OCI-LY3 (cell line): ENCODE measurements around the gene PTGER4.

Experiments
- H2AFZ ChIP-seq: fragments of 200-600, 300-600 bp; shearing (Covaris generic); 2 replicates; pipeline ENCODE4 v1.6.0; 2014; ENCODE audit warnings: antibody characterized with exemption, low read depth, low read length
- H3K27ac ChIP-seq: fragments of 200-600, 300-600 bp; sonication (generic); 2 replicates; pipeline ENCODE4 v1.5.1; 2014; ENCODE audit warnings: mild to moderate bottlenecking, low read length, moderate library complexity, mixed read lengths
- H3K27me3 ChIP-seq: fragments of 200-600, 300-600 bp; sonication (generic); 2 replicates; pipeline ENCODE4 v1.6.1; 2014; ENCODE audit warnings: low read depth, low read length, mixed read lengths
- H3K36me3 ChIP-seq: fragments of 200-600, 300-600 bp; sonication (generic); replicated peaks from 2 replicates; pipeline ENCODE3; 2014; ENCODE audit warnings: low read depth, low read length, mixed read lengths
- H3K4me1 ChIP-seq: fragments of 300-600, 200-600 bp; sonication (generic); 2 replicates; pipeline ENCODE4 v1.6.1; 2014; ENCODE audit warnings: low read length, mixed read lengths
- H3K4me2 ChIP-seq: fragments of 200-600, 300-600 bp; sonication (generic); 2 replicates; pipeline ENCODE4 v1.6.1; 2014; ENCODE audit warnings: low read length, mixed read lengths
- H3K4me3 ChIP-seq: fragments of 300-600, 200-600 bp; sonication (generic); 2 replicates; pipeline ENCODE4 v1.5.1; 2014; ENCODE audit warnings: antibody characterized with exemption, mild to moderate bottlenecking, low read length, moderate library complexity
- H3K79me2 ChIP-seq: fragments of 300-600, 200-600 bp; shearing (Covaris generic); 2 replicates; pipeline ENCODE4 v1.6.1; 2014; ENCODE audit warnings: mild to moderate bottlenecking, low read length, mixed read lengths
- H3K9ac ChIP-seq: fragments of 300-600, 200-600 bp; shearing (Covaris generic); 2 replicates; pipeline ENCODE4 v1.6.0; 2014; ENCODE audit warnings: mild to moderate bottlenecking, low read length, moderate library complexity
- H3K9me3 ChIP-seq: fragments of 200-600, 300-600 bp; shearing (Covaris generic); 2 replicates; pipeline ENCODE4 v1.6.1; 2014; ENCODE audit warnings: low read length, mixed read lengths; ENCODE audit not compliant: insufficient read depth
- H4K20me1 ChIP-seq: fragments of 200-600, 300-600 bp; sonication (generic); 2 replicates; pipeline ENCODE4 v1.6.1; 2016; ENCODE audit warnings: low read length, mixed read lengths; ENCODE audit not compliant: insufficient read depth
- CTCF ChIP-seq: fragments of 200-600, 300-600 bp; sonication (generic); IDR thresholded peaks from 2 replicates; pipeline ENCODE4 v1.5.1; 2014; ENCODE audit warnings: antibody characterized with exemption, low read length, low read depth
- EZH2phosphoT487 ChIP-seq: fragments of 200-600 bp; shearing (Covaris generic); IDR thresholded peaks from 2 replicates; pipeline ENCODE4 v1.6.1; 2018; ENCODE audit warnings: antibody characterized with exemption, mixed run types, low read depth

PTGER4 gene

GRCh38 chr5:40677456-40677855 is 2.3 kb upstream of the PTGER4 start:
- peaks cover 34% of the 10 kb centered on the region for H3K79me2 ChIP-seq
- H3K36me3 ChIP-seq, result peaks cover 21% of the 10 kb centered on the region
- peaks cover 6% of the 10 kb centered on the region; the same call in 1 of the 2 replicates for H4K20me1 ChIP-seq
- H2AFZ ChIP-seq, result no peak overlapping the region
- H3K27ac ChIP-seq, result no peak overlapping the region
- no peak overlapping the region for H3K4me3 ChIP-seq
- H3K27me3 ChIP-seq, result no peaks in the 10 kb centered on the region
- H3K9me3 ChIP-seq, result no peaks in the 10 kb centered on the region
- TF ChIP-seq EZH2phosphoT487, result no peak
- no peak for TF ChIP-seq CTCF
- peaks cover 18% of the 10 kb centered on the region for H3K4me1 ChIP-seq
- H3K9ac ChIP-seq, result peak overlapping the region; percentile 83; the same call in 1 of the 2 replicates
- H3K4me2 ChIP-seq, result peak overlapping the region; percentile 91

DNA sequence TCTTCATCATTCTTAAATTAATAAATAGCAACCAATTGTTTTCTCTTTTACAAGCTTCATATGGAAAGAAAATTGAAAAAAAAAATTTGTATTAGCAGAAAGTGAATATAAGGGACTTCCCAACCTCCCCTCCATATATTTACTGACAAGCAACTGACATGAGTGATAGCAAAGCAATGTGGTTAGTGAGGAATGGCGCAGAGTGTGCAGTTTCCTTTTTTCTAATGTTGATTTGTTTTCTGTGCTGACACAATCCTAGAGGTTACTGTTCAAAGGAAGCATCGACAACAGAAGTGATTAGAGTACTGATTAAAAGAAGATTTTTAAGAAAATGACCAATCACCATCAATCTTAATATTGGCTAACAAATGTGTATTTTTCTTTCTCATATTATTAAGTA is 1.7 kb upstream of the PTGER4 start:
- Histone ChIP-seq H3K79me2 (peaks cover 40% of the 10 kb centered on the region), H4K20me1 (peaks cover 10% of the 10 kb centered on the region), H3K4me2 (peak overlapping the region; percentile 91), H3K36me3 (peaks cover 27% of the 10 kb centered on the region), H3K27ac (no peak overlapping the region), H3K4me3 (peak overlapping the region; percentile 86), H3K9me3 (no peaks in the 10 kb centered on the region), H3K4me1 (peaks cover 13% of the 10 kb centered on the region), H2AFZ (no peak overlapping the region), H3K9ac (peak overlapping the region; percentile 83), H3K27me3 (no peaks in the 10 kb centered on the region)
- TF ChIP-seq EZH2phosphoT487, result no peak
- no peak for TF ChIP-seq CTCF

- Histone ChIP-seq H3K27me3 (no peaks in the 10 kb centered on the region), H3K27ac (peak overlapping the region; percentile 94), H3K4me2 (peak overlapping the region; percentile 91), H4K20me1 (peaks cover 16% of the 10 kb centered on the region), H3K36me3 (peaks cover 32% of the 10 kb centered on the region), H3K79me2 (peaks cover 45% of the 10 kb centered on the region), H3K4me1 (peaks cover 13% of the 10 kb centered on the region), H3K4me3 (peak overlapping the region; percentile 86), H3K9me3 (no peaks in the 10 kb centered on the region), H2AFZ (no peak overlapping the region; the same call in 1 of the 2 replicates), H3K9ac (peak overlapping the region; percentile 83)
- no peak for TF ChIP-seq EZH2phosphoT487
- no peak for TF ChIP-seq CTCF
Measured at GRCh38 chr5:40678460-40679147, 1.1 kb upstream of the PTGER4 start.

DNA sequence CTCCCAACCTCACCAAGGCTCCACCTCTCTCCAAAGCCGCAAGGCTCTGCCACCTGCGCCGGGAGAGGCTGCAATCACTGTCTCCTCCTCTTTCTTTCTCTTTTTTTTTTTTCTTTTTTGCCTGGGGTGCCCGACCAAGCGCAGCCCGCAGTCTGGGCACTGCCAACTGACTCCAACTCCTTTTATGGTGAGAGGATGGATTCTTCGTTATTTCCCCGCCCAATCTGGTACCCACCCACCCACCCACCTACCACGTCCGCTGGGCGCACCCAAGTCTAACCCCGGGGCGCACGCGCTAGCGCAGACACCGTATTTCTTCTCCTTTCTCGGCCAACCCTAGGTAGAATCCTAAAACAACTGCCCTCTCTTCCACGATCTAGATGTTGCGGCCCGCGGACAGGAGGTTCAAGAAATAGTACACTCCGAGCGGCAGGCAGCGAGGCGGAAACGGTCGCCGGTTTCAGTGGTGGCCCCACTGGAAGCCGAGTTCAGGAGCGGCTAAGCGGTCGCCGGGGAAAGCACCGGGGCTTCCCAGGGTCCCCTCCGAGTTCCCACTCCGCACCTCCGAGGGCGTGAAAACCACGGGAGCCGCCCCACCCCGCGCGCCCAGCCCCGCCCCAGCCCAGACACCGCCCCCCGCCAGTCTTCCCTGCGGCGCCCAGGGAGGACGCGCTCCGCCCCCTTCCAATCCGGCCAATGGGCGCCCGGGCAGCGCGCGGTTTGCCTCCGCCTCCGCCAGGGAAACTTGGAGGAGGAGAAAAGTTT is 385 bp upstream of the PTGER4 start:
- no peaks in the 10 kb centered on the region for H3K27me3 ChIP-seq
- peaks cover 38% of the 10 kb centered on the region for H3K36me3 ChIP-seq
- H3K79me2 ChIP-seq, result peaks cover 53% of the 10 kb centered on the region
- peaks cover 13% of the 10 kb centered on the region for H3K4me1 ChIP-seq
- H3K4me2 ChIP-seq, result peak overlapping the region; percentile 94
- peak overlapping the region; percentile 98 for H3K9ac ChIP-seq
- H4K20me1 ChIP-seq, result peaks cover 20% of the 10 kb centered on the region
- peak overlapping the region; percentile 99 for H3K4me3 ChIP-seq
- H3K27ac ChIP-seq, result peak overlapping the region; percentile 94
- no peaks in the 10 kb centered on the region for H3K9me3 ChIP-seq
- H2AFZ ChIP-seq, result no peak overlapping the region; the same call in 1 of the 2 replicates
- no peak for TF ChIP-seq CTCF
- TF ChIP-seq EZH2phosphoT487, result no peak
